GM13976 (cell line): Measurements from ENCODE around the gene MAFG.

Experiments used
- DNase-seq: peaks from one replicate; pipeline ENCODE4 v3.0.0; 2012; ENCODE audit warnings: low spot score
- CTCF ChIP-seq: IDR thresholded peaks from 2 replicates; pipeline ENCODE4 v1.5.1; 2012; ENCODE audit warnings: borderline replicate concordance, mild to moderate bottlenecking; ENCODE audit not compliant: insufficient read depth; ENCODE audit errors: extremely low read depth, missing control alignments, control extremely low read depth
- in situ Hi-C: fragments of 300-500 bp; cut with MboI; formaldehyde crosslinking; loops from one replicate; pipeline ENCODE4 v1.12.0; 2022; ENCODE audit warnings: low sequenced_read_pairs, mixed read lengths, inconsistent platforms; ENCODE audit not compliant: unreplicated experiment

Gene MAFG

GRCh38 chr17:81871387-81872230, 55.9 kb downstream of the MAFG start:
- in situ Hi-C loops, result no loop called here
- TF ChIP-seq CTCF, result peak; percentile 45
- peak; percentile 99 for DNase-seq

- peak; percentile 62 for DNase-seq
- in situ Hi-C loops, result no loop called here
- TF ChIP-seq CTCF, result no peak
Measured at GRCh38 chr17:81870981-81871386, 56.6 kb downstream of the MAFG start, which contains the start of gene ARHGDIA. Gene ARHGDIA (minus strand): TSS chr17:81871337. CDS start chr17:81869930, 1,407 bp downstream.

GRCh38 chr17:81870131-81870980, 57.2 kb downstream of the MAFG start:
- in situ Hi-C loops, result no loop called here
- DNase-seq, result no peak

GRCh38 chr17:81869221-81870130, 58.1 kb downstream of the MAFG start:
- in situ Hi-C loops, result no loop called here
- DNase-seq, result peak; percentile 76
- peak; percentile 78 for TF ChIP-seq CTCF

More at GRCh38 chr17:81870131-81870980, 57.2 kb downstream of the MAFG start:
- TF ChIP-seq CTCF, result no peak

- no peak for TF ChIP-seq CTCF
- no peak for DNase-seq
- in situ Hi-C loops, result no loop called here
Measured at GRCh38 chr17:81868674-81869220, 58.8 kb downstream of the MAFG start.
